Trophoblast cell (in vitro differentiated cells and primary cell): ENCODE results near the gene KMT5B.

Source experiments
- DNase-seq, 2 donors: peaks; one replicate each; pipeline ENCODE4 v3.0.0-alpha.2; 2016
- H2AFZ ChIP-seq: 2 replicates; pipeline ENCODE4 v1.6.1; 2013; ENCODE audit warnings: low read length, moderate library complexity, mild to moderate bottlenecking; ENCODE audit not compliant: insufficient read depth, poor library complexity
- H2AK5ac ChIP-seq: 2 replicates; pipeline ENCODE4 v1.6.1; 2013; ENCODE audit warnings: mild to moderate bottlenecking, low read length
- H2BK120ac ChIP-seq: 2 replicates; pipeline ENCODE4 v1.6.1; 2013; ENCODE audit warnings: low read length, mild to moderate bottlenecking, moderate library complexity; ENCODE audit not compliant: insufficient read depth, poor library complexity
- H2BK12ac ChIP-seq: 2 replicates; pipeline ENCODE4 v1.6.1; 2013; ENCODE audit warnings: mild to moderate bottlenecking, low read length, moderate library complexity
- H2BK5ac ChIP-seq: 2 replicates; pipeline ENCODE4 v1.6.1; 2013; ENCODE audit warnings: low read length, low read depth, moderate library complexity, mild to moderate bottlenecking; ENCODE audit not compliant: poor library complexity
- H3K14ac ChIP-seq: 2 replicates; pipeline ENCODE4 v1.6.1; 2013; ENCODE audit warnings: mild to moderate bottlenecking, low read length
- H3K18ac ChIP-seq: 2 replicates; pipeline ENCODE4 v1.6.1; 2013; ENCODE audit warnings: mild to moderate bottlenecking, low read length
- H3K23ac ChIP-seq: 2 replicates; pipeline ENCODE4 v1.6.1; 2013; ENCODE audit warnings: low read length
- H3K27ac ChIP-seq: 2 replicates; pipeline ENCODE4 v1.5.1; 2013; ENCODE audit warnings: low read depth, mild to moderate bottlenecking, inconsistent platforms, low read length, moderate library complexity
- H3K27me3 ChIP-seq: 2 replicates; pipeline ENCODE4 v1.6.1; 2013; ENCODE audit warnings: inconsistent platforms, mild to moderate bottlenecking, low read length, moderate library complexity; ENCODE audit not compliant: insufficient read depth
- H3K36me3 ChIP-seq, 2 experiments: 1 replicate in 1 of 2; 2 replicates in 1 of 2; pipeline ENCODE4 v1.6.1; 2013; ENCODE audit warnings: low read length in 2 of 2, mild to moderate bottlenecking in 2 of 2, moderate library complexity in 1 of 2; ENCODE audit not compliant: insufficient read depth in 2 of 2, control insufficient read depth in 1 of 2
- H3K4ac ChIP-seq: 2 replicates; pipeline ENCODE4 v1.6.1; 2013; ENCODE audit warnings: low read depth, mild to moderate bottlenecking, low read length, moderate library complexity
- H3K4me1 ChIP-seq, 2 experiments: 1 replicate in 1 of 2; 2 replicates in 1 of 2; pipeline ENCODE4 v1.6.1; 2013; ENCODE audit warnings: low read length in 2 of 2, mild to moderate bottlenecking in 2 of 2, moderate library complexity in 1 of 2; ENCODE audit not compliant: insufficient read depth in 2 of 2, control insufficient read depth in 1 of 2
- H3K4me2 ChIP-seq: 2 replicates; pipeline ENCODE4 v1.6.1; 2013; ENCODE audit warnings: inconsistent platforms, mild to moderate bottlenecking, low read length, moderate library complexity
- H3K4me3 ChIP-seq: 2 replicates; pipeline ENCODE4 v1.5.1; 2013; ENCODE audit warnings: mild to moderate bottlenecking, low read depth, low read length, inconsistent platforms
- H3K79me1 ChIP-seq: one replicate; pipeline ENCODE4 v1.6.1; 2013; ENCODE audit warnings: low read length
- H3K79me2 ChIP-seq: 2 replicates; pipeline ENCODE4 v1.6.1; 2013; ENCODE audit warnings: low read length, mild to moderate bottlenecking; ENCODE audit not compliant: control insufficient read depth, insufficient read depth, poor library complexity
- H3K9ac ChIP-seq: 2 replicates; pipeline ENCODE4 v1.6.1; 2013; ENCODE audit warnings: mild to moderate bottlenecking, low read length
- H3K9me3 ChIP-seq: 2 replicates; pipeline ENCODE4 v1.6.1; 2013; ENCODE audit warnings: low read depth, mild to moderate bottlenecking, control low read depth, inconsistent platforms, low read length; ENCODE audit not compliant: insufficient read depth
- H4K12ac ChIP-seq: 2 replicates; pipeline ENCODE4 v1.6.1; 2013; ENCODE audit warnings: low read depth, mild to moderate bottlenecking, low read length, moderate library complexity
- H4K8ac ChIP-seq: 2 replicates; pipeline ENCODE4 v1.6.1; 2013; ENCODE audit warnings: low read depth, mild to moderate bottlenecking, low read length, moderate library complexity
- H4K91ac ChIP-seq: one replicate; pipeline ENCODE4 v1.6.1; 2013; ENCODE audit warnings: low read depth, mild to moderate bottlenecking, low read length, moderate library complexity
- WGBS: extraction: QIAGEN DNeasy Blood & Tissue Kit; methylation state at CpG from one replicate; pipeline ENCODE4 v1.1.7; 2013; ENCODE audit warnings: missing lambda C conversion rate; ENCODE audit not compliant: insufficient read length, insufficient coverage; ENCODE audit errors: extremely low coverage; 5-methylcytosine and 5-hydroxymethylcytosine counted together

Gene KMT5B

DNA sequence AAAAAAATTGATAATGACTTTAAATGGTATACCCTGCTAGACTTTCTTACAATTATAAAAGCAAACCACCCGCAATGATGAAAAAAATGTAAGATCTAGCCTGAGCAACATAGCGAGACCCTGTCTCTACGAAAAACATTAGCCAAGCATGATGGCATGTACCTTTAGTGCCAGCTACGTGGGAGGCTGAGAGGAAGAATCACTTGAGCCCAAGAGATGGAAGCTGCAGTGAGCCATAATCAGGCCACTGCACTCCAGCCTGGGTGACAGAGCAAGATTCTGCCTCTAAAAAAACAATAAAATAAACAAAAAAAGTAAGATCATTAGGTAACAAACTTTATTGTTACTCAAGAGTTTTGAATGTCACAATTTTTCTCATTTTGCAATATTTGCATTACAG is 39.2 kb downstream of the KMT5B start:
- peaks cover 29 to 38% of the 10 kb centered on the region in 2 experiments for H3K36me3 ChIP-seq
- H3K79me1 ChIP-seq, result no peaks in the 10 kb centered on the region
- H3K4me3 ChIP-seq, result no peak overlapping the region
- H2AFZ ChIP-seq, result no peak overlapping the region
- H2BK12ac ChIP-seq, result no peak overlapping the region
- no peak overlapping the region for H4K8ac ChIP-seq
- H2AK5ac ChIP-seq, result no peak overlapping the region
- H3K14ac ChIP-seq, result no peak overlapping the region
- no peaks in the 10 kb centered on the region for H3K27me3 ChIP-seq
- no peak overlapping the region for H3K4ac ChIP-seq
- WGBS, result no CpG with 5 or more reads among the region's 4 CpGs
- no peak overlapping the region for H3K23ac ChIP-seq
- no peak overlapping the region for H2BK120ac ChIP-seq
- H3K4me2 ChIP-seq, result no peak overlapping the region
- DNase-seq, result no peak
- H3K18ac ChIP-seq, result no peak overlapping the region
- no peaks in the 10 kb centered on the region for H3K79me2 ChIP-seq
- H3K9me3 ChIP-seq, result no peaks in the 10 kb centered on the region
- no peak overlapping the region for H3K9ac ChIP-seq
- H2BK5ac ChIP-seq, result no peak overlapping the region
- H4K12ac ChIP-seq, result no peak overlapping the region
- no peaks in the 10 kb centered on the region for H3K4me1 ChIP-seq
- no peak overlapping the region for H3K27ac ChIP-seq
- no peak overlapping the region for H4K91ac ChIP-seq

DNA sequence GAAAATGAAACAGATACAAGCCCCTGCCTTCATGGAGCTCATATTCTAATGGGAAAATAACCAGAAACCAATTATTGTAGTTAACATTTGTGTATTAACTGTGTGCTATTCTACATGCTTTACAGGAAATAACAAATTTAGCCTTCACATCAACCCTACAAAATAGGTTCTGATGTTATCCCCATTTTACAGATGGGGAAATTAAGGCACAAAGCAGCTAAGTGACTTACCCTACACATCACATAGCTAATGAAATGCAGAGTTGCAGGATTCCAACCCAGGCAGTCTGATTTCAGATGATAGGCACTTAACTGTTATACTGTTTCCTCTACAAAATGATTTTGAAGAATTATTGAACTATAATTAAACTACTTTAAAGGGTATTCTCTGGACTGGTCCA is 43.7 kb downstream of the KMT5B start:
- Histone ChIP-seq H3K4ac (no peak overlapping the region), H3K4me2 (no peak overlapping the region), H3K18ac (no peak overlapping the region), H3K27me3 (no peaks in the 10 kb centered on the region), H4K91ac (no peak overlapping the region), H3K79me2 (no peaks in the 10 kb centered on the region), H3K9ac (no peak overlapping the region), H4K12ac (no peak overlapping the region), H2BK120ac (no peak overlapping the region), H2AFZ (no peak overlapping the region), H3K14ac (no peak overlapping the region), H3K4me1 (no peaks in the 10 kb centered on the region), H3K79me1 (no peaks in the 10 kb centered on the region), H2BK5ac (no peak overlapping the region), H3K23ac (no peak overlapping the region), H3K27ac (no peak overlapping the region), H3K9me3 (no peaks in the 10 kb centered on the region), H4K8ac (no peak overlapping the region), H2AK5ac (no peak overlapping the region), H3K4me3 (no peak overlapping the region), H2BK12ac (no peak overlapping the region), H3K36me3 (peaks cover 38 to 56% of the 10 kb centered on the region in 2 experiments)
- DNase-seq, result no peak

DNA sequence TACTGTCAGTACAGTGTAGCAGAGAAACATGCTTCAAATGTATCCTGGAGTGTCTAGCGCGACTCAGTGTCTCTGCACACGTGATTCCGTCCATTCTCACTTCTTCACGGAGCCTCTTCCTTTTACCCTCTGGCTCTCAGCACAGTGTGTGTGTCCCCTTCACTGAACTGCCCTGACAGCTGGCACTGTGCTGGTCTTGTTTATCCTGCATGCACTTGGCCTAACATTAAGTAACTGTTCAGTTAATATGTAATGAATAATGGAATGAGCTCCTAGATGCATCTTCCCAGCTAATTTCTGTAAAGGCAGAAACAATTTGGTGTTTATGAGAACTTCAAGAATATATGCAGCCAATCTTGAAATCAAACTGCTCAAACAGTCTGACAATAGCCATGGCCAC is 44.4 kb downstream of the KMT5B start:
- Histone ChIP-seq H3K79me2 (no peaks in the 10 kb centered on the region), H3K27me3 (no peaks in the 10 kb centered on the region), H3K18ac (no peak overlapping the region), H4K8ac (no peak overlapping the region), H2AK5ac (no peak overlapping the region), H2AFZ (no peak overlapping the region), H3K27ac (no peak overlapping the region), H2BK5ac (no peak overlapping the region), H3K36me3 (peaks cover 34 to 57% of the 10 kb centered on the region in 2 experiments), H4K12ac (no peak overlapping the region), H3K4me2 (no peak overlapping the region), H3K4me3 (no peak overlapping the region), H2BK120ac (no peak overlapping the region), H3K4ac (no peak overlapping the region), H2BK12ac (no peak overlapping the region), H3K4me1 (no peaks in the 10 kb centered on the region), H3K23ac (no peak overlapping the region), H3K9me3 (no peaks in the 10 kb centered on the region), H3K9ac (no peak overlapping the region), H3K79me1 (no peaks in the 10 kb centered on the region), H4K91ac (no peak overlapping the region), H3K14ac (no peak overlapping the region)
- DNase-seq, result no peak
- no CpG with 5 or more reads among the region's 5 CpGs for WGBS

DNA sequence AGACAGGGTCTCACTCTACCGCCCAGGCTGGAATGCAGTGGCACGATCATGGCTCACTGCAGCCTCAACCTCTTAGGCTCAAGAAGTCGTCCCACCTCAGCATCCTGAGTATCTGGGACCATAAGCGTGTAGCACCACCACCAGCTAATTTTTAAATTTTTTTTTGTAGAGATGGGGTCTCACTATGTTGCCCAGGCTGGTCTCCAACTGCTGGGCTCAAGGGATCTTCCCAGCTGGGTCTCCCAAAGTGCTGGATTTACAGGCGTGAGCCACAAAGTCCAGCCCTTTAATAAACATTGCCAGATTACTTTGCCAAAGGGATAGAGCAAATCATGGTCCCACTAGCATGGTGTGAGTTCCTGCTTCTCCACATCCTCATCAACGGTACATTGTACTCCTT is 45.6 kb downstream of the KMT5B start:
- no peaks in the 10 kb centered on the region for H3K79me2 ChIP-seq
- no peak for DNase-seq
- H3K9ac ChIP-seq, result no peak overlapping the region
- no peak overlapping the region for H3K14ac ChIP-seq
- H3K4ac ChIP-seq, result no peak overlapping the region
- H3K4me1 ChIP-seq, result no peaks in the 10 kb centered on the region
- no peak overlapping the region for H3K27ac ChIP-seq
- H3K23ac ChIP-seq, result no peak overlapping the region
- H3K18ac ChIP-seq, result no peak overlapping the region
- H3K36me3 ChIP-seq, result peaks cover 29 to 55% of the 10 kb centered on the region in 2 experiments
- H3K4me2 ChIP-seq, result no peak overlapping the region
- H2BK12ac ChIP-seq, result no peak overlapping the region
- H3K79me1 ChIP-seq, result no peaks in the 10 kb centered on the region
- WGBS, result no CpG with 5 or more reads among the region's 6 CpGs
- H3K4me3 ChIP-seq, result no peak overlapping the region
- no peak overlapping the region for H2AFZ ChIP-seq
- no peaks in the 10 kb centered on the region for H3K27me3 ChIP-seq
- H2AK5ac ChIP-seq, result no peak overlapping the region
- no peak overlapping the region for H2BK5ac ChIP-seq
- H2BK120ac ChIP-seq, result no peak overlapping the region
- no peak overlapping the region for H4K12ac ChIP-seq
- H3K9me3 ChIP-seq, result no peaks in the 10 kb centered on the region
- H4K91ac ChIP-seq, result no peak overlapping the region
- H4K8ac ChIP-seq, result no peak overlapping the region
